Lower lobe of right lung (tissue), 2 donors: ENCODE data around the gene CSTF3. TPM values are rescaled to one million over a fixed set of nuclear protein-coding genes. Genes with fewer than 3 reads are reported as not detected.
A peak's percentile ranks its signal among the peaks of the same experiment; 100 is the strongest.
"Not testable (repeated sequence)": the region's sequence is repeated elsewhere in the genome, so short reads cannot be mapped to it uniquely, and the experiment has no call there.

ENCODE experiments used
- ATAC-seq, 2 donors: fragments of 200-7000 bp; cut with Tn5 transposase; one replicate each; pipeline ENCODE4 v1.9.1; 2020 to 2022; ENCODE audit warnings: mild to moderate bottlenecking in 2 of 2, moderate library complexity in 2 of 2
- DNase-seq: peaks from one replicate; pipeline ENCODE4 v3.0.0-alpha.2; 2020
- H3K27ac ChIP-seq: fragments of 200-600 bp; one replicate; pipeline ENCODE4 v1.8.0; 2022
- H3K27me3 ChIP-seq: fragments of 200-600 bp; one replicate; pipeline ENCODE4 v1.8.0; 2022; ENCODE audit warnings: low read depth
- H3K36me3 ChIP-seq: fragments of 200-600 bp; one replicate; pipeline ENCODE4 v1.8.0; 2022; ENCODE audit warnings: mild to moderate bottlenecking
- H3K4me1 ChIP-seq: fragments of 200-600 bp; one replicate; pipeline ENCODE4 v1.8.0; 2022
- H3K4me3 ChIP-seq: fragments of 200-600 bp; one replicate; pipeline ENCODE4 v1.8.0; 2022; ENCODE audit warnings: mild to moderate bottlenecking
- H3K9me3 ChIP-seq: fragments of 200-600 bp; one replicate; pipeline ENCODE4 v1.8.0; 2022
- CTCF ChIP-seq: fragments of 200-600 bp; IDR thresholded peaks from one replicate; pipeline ENCODE4 v1.8.0; 2022; ENCODE audit warnings: antibody characterized with exemption, mild to moderate bottlenecking
- intact Hi-C: fragments of 100-400 bp; cut with DNase I; formaldehyde crosslinking; loops from one replicate; pipeline ENCODE4 v1.11.0; 2022
- total RNA-seq: library from RNA; stranded (reverse); fragmentation: NEBNext Ultra II Directional; extraction: Animal tissue kit (Norgen Biotek cat#: 25700); gene quantifications from one replicate; pipeline ENCODE4 v1.2.1, GENCODE V29; 2021
- donor health status: DM: no; HTN: yes; CAD: no; lungs with severe emphysema.

Gene CSTF3
- total RNA-seq, 1 donor from 2014 or later, result 20.4 TPM

GRCh38 chr11:33059331-33060007, 101.8 kb downstream of the CSTF3 start:
- no peak for DNase-seq
- peaks cover 74% of the 10 kb centered on the region for H3K36me3 ChIP-seq
- H3K4me3 ChIP-seq, result no peak overlapping the region
- intact Hi-C loops, result loop anchor here (5.0 kb wide), 1 partner anchor 97 kb away; no protein-coding TSS in a partner anchor
- no peak for TF ChIP-seq CTCF
- no peaks in the 10 kb centered on the region for H3K27me3 ChIP-seq
- H3K27ac ChIP-seq, result no peak overlapping the region
- no peak for ATAC-seq
- H3K9me3 ChIP-seq, result no peaks in the 10 kb centered on the region
- H3K4me1 ChIP-seq, result peaks cover 14% of the 10 kb centered on the region

- ATAC-seq (no peak), DNase-seq (no peak)
- H3K4me3 ChIP-seq, result no peak overlapping the region
- intact Hi-C loops, result no loop called here
- H3K4me1 ChIP-seq, result no peaks in the 10 kb centered on the region
- no peak overlapping the region for H3K27ac ChIP-seq
- no peak for TF ChIP-seq CTCF
- no peaks in the 10 kb centered on the region for H3K9me3 ChIP-seq
- no peaks in the 10 kb centered on the region for H3K27me3 ChIP-seq
- peaks cover 64% of the 10 kb centered on the region for H3K36me3 ChIP-seq
Measured at GRCh38 chr11:33057284-33057683, 104.0 kb downstream of the CSTF3 start.

GRCh38 chr11:33055375-33055774, 105.9 kb downstream of the CSTF3 start:
- TF ChIP-seq CTCF, result no peak
- intact Hi-C loops, result no loop called here
- no peaks in the 10 kb centered on the region for H3K9me3 ChIP-seq
- H3K4me1 ChIP-seq, result no peaks in the 10 kb centered on the region
- DNase-seq (no peak), ATAC-seq (no peak)
- H3K27me3 ChIP-seq, result no peaks in the 10 kb centered on the region
- H3K27ac ChIP-seq, result no peak overlapping the region
- no peak overlapping the region for H3K4me3 ChIP-seq
- H3K36me3 ChIP-seq, result peaks cover 45% of the 10 kb centered on the region

GRCh38 chr11:33052231-33052630, 109.0 kb downstream of the CSTF3 start:
- ATAC-seq (no peak), DNase-seq (no peak)
- Histone ChIP-seq H3K4me1 (no peaks in the 10 kb centered on the region), H3K9me3 (no peaks in the 10 kb centered on the region), H3K4me3 (no peak overlapping the region), H3K27me3 (no peaks in the 10 kb centered on the region), H3K36me3 (peaks cover 19% of the 10 kb centered on the region), H3K27ac (peak overlapping the region; percentile 59)
- intact Hi-C loops, result no loop called here
- TF ChIP-seq CTCF, result no peak

- intact Hi-C loops, H3K27me3 ChIP-seq, H3K4me1 ChIP-seq, H3K9me3 ChIP-seq, ATAC-seq, DNase-seq, H3K4me3 ChIP-seq, H3K27ac ChIP-seq: not testable (repeated sequence)
- peaks cover 10% of the 10 kb centered on the region for H3K36me3 ChIP-seq
Measured at GRCh38 chr11:33049565-33050408, 111.5 kb downstream of the CSTF3 start.

- intact Hi-C loops, H3K27me3 ChIP-seq, H3K4me1 ChIP-seq, H3K36me3 ChIP-seq, DNase-seq, H3K9me3 ChIP-seq, H3K4me3 ChIP-seq, H3K27ac ChIP-seq: not testable (repeated sequence)
- peak; percentile 73 to 83 for ATAC-seq
Measured at GRCh38 chr11:33048701-33049100, 112.6 kb downstream of the CSTF3 start.
